IMR-90 (cell line): Measurements from ENCODE around the gene KRT6B. TPM values are rescaled to one million over a fixed set of nuclear protein-coding genes. Genes with fewer than 3 reads are reported as not detected.

ENCODE experiments used
- ATAC-seq: fragments of 200-7000 bp; cut with Tn5 transposase; 2 replicates; pipeline ENCODE4 v1.9.1; 2020; ENCODE audit warnings: low read depth, mild to moderate bottlenecking, moderate library complexity
- BruUV-seq: library from RNA; stranded (reverse); fragments of 400-500 nt; replicated peaks from 2 replicates; lab custom pipeline; 2021; lab: Mats Ljungman, UMichigan
- CTCF ChIA-PET: fragments of 300-600 bp; formaldehyde crosslinking; extraction: SDS; loops from one replicate; lab custom pipeline; 2021; ENCODE audit warnings: antibody characterized with exemption; lab: Yijun Ruan, JAX
- POLR2A ChIA-PET: fragments of 300-600 bp; sonication (Branson Sonifier 250); formaldehyde crosslinking; loops from one replicate; lab custom pipeline; 2022; ENCODE audit warnings: antibody characterized with exemption; ENCODE audit not compliant: unreplicated experiment; lab: Charles Lee
- DNase-seq: peaks from one replicate; pipeline ENCODE4 v3.0.0; 2013
- H2AFZ ChIP-seq: replicated peaks from 2 replicates; pipeline ENCODE3; 2013; ENCODE audit warnings: low read length, mild to moderate bottlenecking; ENCODE audit not compliant: poor library complexity
- H2AK5ac ChIP-seq: 2 replicates; pipeline ENCODE4 v1.6.1; 2013; ENCODE audit warnings: low read depth, low read length, inconsistent platforms
- H2AK9ac ChIP-seq: replicated peaks from 2 replicates; pipeline ENCODE3; 2013; ENCODE audit warnings: mild to moderate bottlenecking, low read depth, low read length, moderate library complexity; ENCODE audit not compliant: poor library complexity
- H2BK120ac ChIP-seq: 2 replicates; pipeline ENCODE4 v1.6.1; 2013; ENCODE audit warnings: low read depth, low read length, inconsistent platforms
- H2BK15ac ChIP-seq: 3 replicates; pipeline ENCODE4 v1.6.1; 2013; ENCODE audit warnings: low read depth, low read length, inconsistent platforms
- H2BK20ac ChIP-seq: 2 replicates; pipeline ENCODE4 v1.6.1; 2013; ENCODE audit warnings: low read depth, mild to moderate bottlenecking, inconsistent platforms, low read length, moderate library complexity
- H2BK5ac ChIP-seq: 2 replicates; pipeline ENCODE4 v1.6.1; 2013; ENCODE audit warnings: mild to moderate bottlenecking, low read depth, low read length, inconsistent platforms; ENCODE audit not compliant: poor library complexity, severe bottlenecking
- H3K14ac ChIP-seq: replicated peaks from 2 replicates; pipeline ENCODE4 v1.6.1; 2013; ENCODE audit warnings: low read depth, low read length, inconsistent platforms
- H3K18ac ChIP-seq: 2 replicates; pipeline ENCODE4 v1.6.1; 2013; ENCODE audit warnings: low read depth, low read length, control low read depth
- H3K23ac ChIP-seq: 2 replicates; pipeline ENCODE4 v1.6.1; 2013; ENCODE audit warnings: low read depth, low read length, inconsistent platforms
- H3K27ac ChIP-seq: 2 replicates; pipeline ENCODE4 v1.5.1; 2013; ENCODE audit warnings: mild to moderate bottlenecking, control low read depth, low read length; ENCODE audit not compliant: insufficient read depth
- H3K27me3 ChIP-seq: 2 replicates; pipeline ENCODE4 v1.6.1; 2013; ENCODE audit warnings: low read length; ENCODE audit not compliant: control insufficient read depth, insufficient read depth
- H3K36me3 ChIP-seq: 2 replicates; pipeline ENCODE4 v1.6.1; 2013; ENCODE audit warnings: low read length, mixed read lengths; ENCODE audit not compliant: control insufficient read depth, insufficient read depth
- H3K4ac ChIP-seq: 2 replicates; pipeline ENCODE4 v1.6.1; 2013; ENCODE audit warnings: low read depth, low read length, inconsistent platforms
- H3K4me1 ChIP-seq: 2 replicates; pipeline ENCODE4 v1.6.1; 2013; ENCODE audit warnings: low read length, mixed read lengths; ENCODE audit not compliant: control insufficient read depth, insufficient read depth
- H3K4me2 ChIP-seq: 2 replicates; pipeline ENCODE4 v1.6.1; 2013; ENCODE audit warnings: low read depth, mild to moderate bottlenecking, control low read depth, low read length, moderate library complexity
- H3K4me3 ChIP-seq: 2 replicates; pipeline ENCODE4 v1.5.1; 2013; ENCODE audit warnings: low read depth, mild to moderate bottlenecking, control low read depth, low read length, moderate library complexity; ENCODE audit not compliant: insufficient read depth
- H3K56ac ChIP-seq: 2 replicates; pipeline ENCODE4 v1.6.1; 2013; ENCODE audit warnings: low read length, inconsistent platforms; ENCODE audit not compliant: insufficient read depth; ENCODE audit errors: extremely low read depth
- H3K79me1 ChIP-seq, 2 experiments: 2 replicates each; pipeline ENCODE4 v1.6.1; 2013; ENCODE audit warnings: low read length in 2 of 2, inconsistent platforms in 1 of 2, low read depth in 1 of 2
- H3K9ac ChIP-seq: 2 replicates; pipeline ENCODE4 v1.6.1; 2013; ENCODE audit warnings: low read depth, low read length, control low read depth
- H3K9me1 ChIP-seq: 2 replicates; pipeline ENCODE4 v1.6.1; 2013; ENCODE audit warnings: low read length, inconsistent platforms; ENCODE audit not compliant: insufficient read depth
- H3K9me3 ChIP-seq: 2 replicates; pipeline ENCODE4 v1.6.1; 2013; ENCODE audit warnings: low read length; ENCODE audit not compliant: control insufficient read depth, insufficient read depth
- H4K20me1 ChIP-seq: 2 replicates; pipeline ENCODE4 v1.6.1; 2013; ENCODE audit warnings: low read length, inconsistent platforms; ENCODE audit not compliant: insufficient read depth
- H4K5ac ChIP-seq: 2 replicates; pipeline ENCODE4 v1.6.1; 2013; ENCODE audit warnings: mild to moderate bottlenecking, low read depth, low read length, control low read depth
- H4K8ac ChIP-seq, 2 experiments: 2 replicates each; pipeline ENCODE4 v1.6.1; 2013; ENCODE audit warnings: low read depth in 2 of 2, low read length in 2 of 2, control low read depth in 1 of 2, inconsistent platforms in 1 of 2
- H4K91ac ChIP-seq: 2 replicates; pipeline ENCODE4 v1.6.1; 2013; ENCODE audit warnings: low read depth, low read length, inconsistent platforms; ENCODE audit not compliant: insufficient read depth
- BHLHE40 ChIP-seq: fragments of 150-350 bp; IDR thresholded peaks from 2 replicates; pipeline ENCODE4 v1.6.1; 2016; ENCODE audit warnings: mild to moderate bottlenecking, low read depth, low read length
- CEBPB ChIP-seq: IDR thresholded peaks from 2 replicates; pipeline ENCODE4 v1.6.1; 2012; ENCODE audit warnings: low read depth, low read length, improper control_type of control experiment
- CHD1 ChIP-seq: IDR thresholded peaks from 2 replicates; pipeline ENCODE4 v1.6.1; 2012; ENCODE audit warnings: low read depth, low read length, improper control_type of control experiment
- CTCF ChIP-seq: conservative IDR thresholded peaks from 2 replicates; pipeline ENCODE4 v1.5.1; 2012; ENCODE audit warnings: mild to moderate bottlenecking, low read depth, low read length, improper control_type of control experiment
- ELK1 ChIP-seq: fragments of 150-350 bp; IDR thresholded peaks from 2 replicates; pipeline ENCODE4 v1.6.1; 2016; ENCODE audit warnings: low read depth, mild to moderate bottlenecking, low read length, moderate library complexity, borderline replicate concordance
- FOS ChIP-seq: fragments of 150-350 bp; IDR thresholded peaks from 2 replicates; pipeline ENCODE4 v1.6.1; 2016; ENCODE audit warnings: low read depth, low read length
- MAFK ChIP-seq: IDR thresholded peaks from 2 replicates; pipeline ENCODE4 v1.6.1; 2012; ENCODE audit warnings: low read depth, low read length, improper control_type of control experiment
- MAZ ChIP-seq: IDR thresholded peaks from 2 replicates; pipeline ENCODE4 v1.6.1; 2012; ENCODE audit warnings: low read depth, mild to moderate bottlenecking, low read length, improper control_type of control experiment, moderate library complexity, borderline replicate concordance
- MXI1 ChIP-seq: IDR thresholded peaks from 2 replicates; pipeline ENCODE4 v1.6.1; 2012; ENCODE audit warnings: low read depth, mild to moderate bottlenecking, low read length, moderate library complexity, borderline replicate concordance
- NFE2L2 ChIP-seq: fragments of 150-350 bp; IDR thresholded peaks from 2 replicates; pipeline ENCODE4 v1.6.1; 2016; ENCODE audit warnings: low read depth, mild to moderate bottlenecking, low read length
- POLR2A ChIP-seq: IDR thresholded peaks from 2 replicates; pipeline ENCODE4 v1.6.1; 2012; ENCODE audit warnings: mild to moderate bottlenecking, low read depth, low read length
- RAD21 ChIP-seq: IDR thresholded peaks from 2 replicates; pipeline ENCODE4 v1.6.1; 2012; ENCODE audit warnings: low read length, improper control_type of control experiment
- RCOR1 ChIP-seq: IDR thresholded peaks from 2 replicates; pipeline ENCODE4 v1.6.1; 2012; ENCODE audit warnings: mild to moderate bottlenecking, low read length, improper control_type of control experiment; ENCODE audit not compliant: insufficient replicate concordance
- RFX5 ChIP-seq: IDR thresholded peaks from 2 replicates; pipeline ENCODE4 v1.8.0; 2012; ENCODE audit warnings: low read depth, mild to moderate bottlenecking, low read length, moderate library complexity
- SMC3 ChIP-seq: fragments of 150-350 bp; IDR thresholded peaks from 2 replicates; pipeline ENCODE4 v1.6.1; 2016; ENCODE audit warnings: low read depth, mild to moderate bottlenecking, antibody characterized with exemption, low read length, moderate library complexity
- WGBS, 2 experiments: methylation state at CpG; one replicate each; pipeline versions ENCODE4 v1.1.5 to v1.1.7; 2013; ENCODE audit warnings: missing lambda C conversion rate in 2 of 2; ENCODE audit not compliant: insufficient read length in 1 of 2; ENCODE audit errors: extremely low coverage in 2 of 2; 5-methylcytosine and 5-hydroxymethylcytosine counted together
- dilution Hi-C: fragments of 300-500 bp; cut with HindIII; formaldehyde crosslinking; loops from one replicate; pipeline ENCODE4 v1.14.3; 2018; ENCODE audit warnings: low sequenced_read_pairs; ENCODE audit not compliant: unreplicated experiment
- in situ Hi-C: fragments of 300-500 bp; cut with MboI; formaldehyde crosslinking; loops from 3 replicates; pipeline ENCODE4 v1.14.3; 2019; ENCODE audit warnings: low sequenced_read_pairs, inconsistent platforms, mixed read lengths
- intact Hi-C: fragments of 100-400 bp; cut with micrococcal nuclease; formaldehyde crosslinking; loops from 2 replicates; pipeline ENCODE4 v1.10.0; 2022
- polyA plus RNA-seq, 3 experiments: library from polyadenylated mRNA; depleted of rRNA; stranded (reverse); fragments of >200 nt; gene quantifications; 2 replicates each; pipeline ENCODE4 v1.2.3, GENCODE V29; 2012; ENCODE audit warnings: low replicate concordance in 1 of 3
- total RNA-seq: library from RNA; depleted of rRNA; stranded (reverse); fragments of >200 nt; gene quantifications from 2 replicates; pipeline ENCODE4 v1.2.3, GENCODE V29; 2012
- TF ChIP-seq, protein P1 (sequence below): fragments of 150-350 bp; IDR thresholded peaks from 2 replicates; pipeline ENCODE4 v1.6.1; 2017; ENCODE audit warnings: mild to moderate bottlenecking, antibody characterized with exemption, low read length, low read depth

The KRT6B gene
- total and polyA plus RNA-seq, 2 of the 4 experiments (the other 2 are of a cell fraction) = not detected

GRCh38 chr12:52417740-52418139 is 34.2 kb downstream of the KRT6B start:
- H3K36me3 ChIP-seq = no peaks in the 10 kb centered on the region
- H2AK5ac ChIP-seq = no peak overlapping the region
- dilution Hi-C loops = no loop called here
- intact Hi-C loops = no loop called here
- ATAC-seq (no peak), DNase-seq (no peak)
- H2BK120ac ChIP-seq = no peak overlapping the region
- no peak overlapping the region for H2AFZ ChIP-seq
- H4K91ac ChIP-seq = no peak overlapping the region
- H3K79me1 ChIP-seq = no peaks in the 10 kb centered on the region
- H3K9ac ChIP-seq = no peak overlapping the region
- H3K14ac ChIP-seq = no peak overlapping the region
- no peak overlapping the region for H3K4ac ChIP-seq
- CTCF ChIA-PET = no interaction called here
- H4K20me1 ChIP-seq = no peaks in the 10 kb centered on the region
- POLR2A ChIA-PET = no interaction called here
- H3K27ac ChIP-seq = no peak overlapping the region
- in situ Hi-C loops = no loop called here
- TF ChIP-seq RAD21 (no peak), RFX5 (no peak), CTCF (no peak), MAFK (no peak), CHD1 (no peak), SMC3 (no peak), NFE2L2 (no peak), CEBPB (no peak), MXI1 (no peak), MAZ (no peak), RCOR1 (no peak), FOS (no peak), BHLHE40 (no peak), POLR2A (no peak), ELK1 (no peak)
- TF ChIP-seq, protein P1, sequence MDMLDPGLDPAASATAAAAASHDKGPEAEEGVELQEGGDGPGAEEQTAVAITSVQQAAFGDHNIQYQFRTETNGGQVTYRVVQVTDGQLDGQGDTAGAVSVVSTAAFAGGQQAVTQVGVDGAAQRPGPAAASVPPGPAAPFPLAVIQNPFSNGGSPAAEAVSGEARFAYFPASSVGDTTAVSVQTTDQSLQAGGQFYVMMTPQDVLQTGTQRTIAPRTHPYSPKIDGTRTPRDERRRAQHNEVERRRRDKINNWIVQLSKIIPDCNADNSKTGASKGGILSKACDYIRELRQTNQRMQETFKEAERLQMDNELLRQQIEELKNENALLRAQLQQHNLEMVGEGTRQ = no peak
- no peaks in the 10 kb centered on the region for H3K4me1 ChIP-seq
- H3K4me3 ChIP-seq = no peak overlapping the region
- no peak overlapping the region for H4K8ac ChIP-seq
- no CpG with 5 or more reads among the region's 2 CpGs for WGBS, 2 experiments
- H2AK9ac ChIP-seq = no peak overlapping the region
- no peak overlapping the region for H3K56ac ChIP-seq
- H3K27me3 ChIP-seq = peaks cover 18% of the 10 kb centered on the region
- no peak overlapping the region for H3K23ac ChIP-seq
- H2BK20ac ChIP-seq = no peak overlapping the region
- no TSS peak for BruUV-seq
- H3K9me1 ChIP-seq = peaks cover 6% of the 10 kb centered on the region; the same call in 1 of the 2 replicates
- H4K5ac ChIP-seq = no peak overlapping the region
- no peak overlapping the region for H2BK15ac ChIP-seq
- no peak overlapping the region for H3K4me2 ChIP-seq
- no peak overlapping the region for H2BK5ac ChIP-seq
- no peaks in the 10 kb centered on the region for H3K9me3 ChIP-seq
- H3K18ac ChIP-seq = no peak overlapping the region
